Measurements from ENCODE around the gene LPCAT1.

DNA sequence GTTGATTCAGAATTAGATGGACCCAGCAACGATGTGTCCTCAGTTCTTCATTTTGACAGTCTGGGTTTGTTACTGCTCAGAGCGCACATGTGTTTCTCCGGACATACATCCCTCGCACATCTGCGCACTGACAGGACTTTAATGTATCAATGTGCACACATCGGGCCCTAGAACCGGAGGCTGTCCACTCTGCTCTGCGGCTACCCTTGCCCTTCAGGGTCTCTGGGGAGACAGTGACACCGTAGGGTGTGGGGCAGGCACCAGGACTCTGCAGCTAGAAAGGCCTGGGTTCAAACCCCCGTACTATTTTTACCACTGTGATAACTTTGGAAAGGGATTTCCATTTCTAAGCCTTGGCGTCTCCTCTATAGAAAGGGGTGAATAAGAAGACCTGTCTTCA lies 23.5 kb upstream of the LPCAT1 start:
- TF ChIP-seq, protein P1, sequence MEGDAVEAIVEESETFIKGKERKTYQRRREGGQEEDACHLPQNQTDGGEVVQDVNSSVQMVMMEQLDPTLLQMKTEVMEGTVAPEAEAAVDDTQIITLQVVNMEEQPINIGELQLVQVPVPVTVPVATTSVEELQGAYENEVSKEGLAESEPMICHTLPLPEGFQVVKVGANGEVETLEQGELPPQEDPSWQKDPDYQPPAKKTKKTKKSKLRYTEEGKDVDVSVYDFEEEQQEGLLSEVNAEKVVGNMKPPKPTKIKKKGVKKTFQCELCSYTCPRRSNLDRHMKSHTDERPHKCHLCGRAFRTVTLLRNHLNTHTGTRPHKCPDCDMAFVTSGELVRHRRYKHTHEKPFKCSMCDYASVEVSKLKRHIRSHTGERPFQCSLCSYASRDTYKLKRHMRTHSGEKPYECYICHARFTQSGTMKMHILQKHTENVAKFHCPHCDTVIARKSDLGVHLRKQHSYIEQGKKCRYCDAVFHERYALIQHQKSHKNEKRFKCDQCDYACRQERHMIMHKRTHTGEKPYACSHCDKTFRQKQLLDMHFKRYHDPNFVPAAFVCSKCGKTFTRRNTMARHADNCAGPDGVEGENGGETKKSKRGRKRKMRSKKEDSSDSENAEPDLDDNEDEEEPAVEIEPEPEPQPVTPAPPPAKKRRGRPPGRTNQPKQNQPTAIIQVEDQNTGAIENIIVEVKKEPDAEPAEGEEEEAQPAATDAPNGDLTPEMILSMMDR (IDR thresholded peaks at IDR 0.05 in 2 of 3, conservative IDR thresholded peaks at IDR 0.05 in 1 of 3; ENCODE audit: borderline replicate concordance in 1 of 3, insufficient read depth in 1 of 3, low read depth in 2 of 3, low read length in 2 of 3), result no peak
- TF ChIP-seq POLR2A (IDR thresholded peaks at IDR 0.05; ENCODE audit: borderline replicate concordance, extremely low read depth, insufficient read depth, insufficient read length) (no peak), POLR2AphosphoS5 (IDR thresholded peaks at IDR 0.05; ENCODE audit: low read depth, low read length) (no peak), EZH2 (IDR thresholded peaks at IDR 0.05) (no peak)
- TF ChIP-seq, protein P2, sequence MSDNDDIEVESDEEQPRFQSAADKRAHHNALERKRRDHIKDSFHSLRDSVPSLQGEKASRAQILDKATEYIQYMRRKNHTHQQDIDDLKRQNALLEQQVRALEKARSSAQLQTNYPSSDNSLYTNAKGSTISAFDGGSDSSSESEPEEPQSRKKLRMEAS (IDR thresholded peaks at IDR 0.05), result no peak
- TF ChIP-seq, protein P3, sequence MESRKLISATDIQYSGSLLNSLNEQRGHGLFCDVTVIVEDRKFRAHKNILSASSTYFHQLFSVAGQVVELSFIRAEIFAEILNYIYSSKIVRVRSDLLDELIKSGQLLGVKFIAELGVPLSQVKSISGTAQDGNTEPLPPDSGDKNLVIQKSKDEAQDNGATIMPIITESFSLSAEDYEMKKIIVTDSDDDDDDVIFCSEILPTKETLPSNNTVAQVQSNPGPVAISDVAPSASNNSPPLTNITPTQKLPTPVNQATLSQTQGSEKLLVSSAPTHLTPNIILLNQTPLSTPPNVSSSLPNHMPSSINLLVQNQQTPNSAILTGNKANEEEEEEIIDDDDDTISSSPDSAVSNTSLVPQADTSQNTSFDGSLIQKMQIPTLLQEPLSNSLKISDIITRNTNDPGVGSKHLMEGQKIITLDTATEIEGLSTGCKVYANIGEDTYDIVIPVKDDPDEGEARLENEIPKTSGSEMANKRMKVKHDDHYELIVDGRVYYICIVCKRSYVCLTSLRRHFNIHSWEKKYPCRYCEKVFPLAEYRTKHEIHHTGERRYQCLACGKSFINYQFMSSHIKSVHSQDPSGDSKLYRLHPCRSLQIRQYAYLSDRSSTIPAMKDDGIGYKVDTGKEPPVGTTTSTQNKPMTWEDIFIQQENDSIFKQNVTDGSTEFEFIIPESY (IDR thresholded peaks at IDR 0.05; ENCODE audit: extremely low read depth, insufficient replicate concordance, low read length), result no peak

Data from HCT116 (cell line).